OCI-LY1 (cell line): ENCODE measurements around the gene NCOA5.

Source experiments
- H2AFZ ChIP-seq: fragments of 200-600 bp; sonication (generic), shearing (Covaris generic); 2 replicates; pipeline ENCODE4 v1.6.0; 2014; ENCODE audit warnings: antibody characterized with exemption, mild to moderate bottlenecking, low read length
- H3F3A ChIP-seq: fragments of 200-600 bp; sonication (generic), shearing (Covaris generic); 2 replicates; pipeline ENCODE4 v1.6.0; 2014; ENCODE audit warnings: mild to moderate bottlenecking, antibody characterized with exemption, low read length, moderate library complexity; ENCODE audit not compliant: insufficient read depth
- H3K27ac ChIP-seq: fragments of 200-600 bp; sonication (generic); 2 replicates; pipeline ENCODE4 v1.5.1; 2014; ENCODE audit warnings: low read length, mixed run types, mild to moderate bottlenecking, low read depth; ENCODE audit not compliant: poor library complexity, severe bottlenecking
- H3K27me3 ChIP-seq: fragments of 200-600 bp; sonication (generic); 2 replicates; pipeline ENCODE4 v1.6.0; 2014; ENCODE audit warnings: antibody characterized with exemption, mild to moderate bottlenecking, low read length, moderate library complexity; ENCODE audit not compliant: insufficient read depth
- H3K36me3 ChIP-seq: fragments of 200-600 bp; sonication (generic); 2 replicates; pipeline ENCODE4 v1.6.1; 2014; ENCODE audit warnings: mild to moderate bottlenecking, antibody characterized with exemption, low read length, moderate library complexity, mixed read lengths; ENCODE audit not compliant: insufficient read depth
- H3K4me1 ChIP-seq: fragments of 200-600 bp; sonication (generic); 2 replicates; pipeline ENCODE4 v1.5.1; 2014; ENCODE audit warnings: mild to moderate bottlenecking, low read length, moderate library complexity; ENCODE audit not compliant: insufficient read depth, severe bottlenecking
- H3K4me2 ChIP-seq: fragments of 200-600 bp; sonication (generic), shearing (Covaris generic); 2 replicates; pipeline ENCODE4 v1.6.1; 2014; ENCODE audit warnings: low read length
- H3K4me3 ChIP-seq: fragments of 200-600 bp; sonication (generic); 2 replicates; pipeline ENCODE4 v1.5.1; 2014; ENCODE audit warnings: low read length, low read depth, mild to moderate bottlenecking, mixed read lengths; ENCODE audit not compliant: poor library complexity, severe bottlenecking
- H3K79me2 ChIP-seq: fragments of 200-600 bp; shearing (Covaris generic); 2 replicates; pipeline ENCODE4 v1.6.1; 2016; ENCODE audit warnings: mixed run types, low read length, mixed read lengths; ENCODE audit not compliant: insufficient read depth
- H3K9ac ChIP-seq: fragments of 200-600 bp; sonication (generic), shearing (Covaris generic); 2 replicates; pipeline ENCODE4 v1.6.1; 2014; ENCODE audit warnings: mild to moderate bottlenecking, low read length, mixed read lengths
- H3K9me2 ChIP-seq: fragments of 200-600 bp; sonication (generic), shearing (Covaris generic); 2 replicates; pipeline ENCODE4 v1.6.1; 2014; ENCODE audit warnings: low read depth, mild to moderate bottlenecking, low read length, mixed read lengths
- H3K9me3 ChIP-seq: fragments of 200-600 bp; shearing (Covaris generic); 2 replicates; pipeline ENCODE4 v1.6.1; 2014; ENCODE audit warnings: low read length, mixed read lengths
- H4K20me1 ChIP-seq: fragments of 200-600 bp; sonication (generic), shearing (Covaris generic); 2 replicates; pipeline ENCODE4 v1.6.0; 2016; ENCODE audit warnings: mild to moderate bottlenecking, low read length; ENCODE audit not compliant: insufficient read depth
- EZH2 ChIP-seq: fragments of 200-600 bp; sonication (generic), shearing (Covaris generic); IDR thresholded peaks from 2 replicates; pipeline ENCODE4 v1.8.0; 2017; ENCODE audit warnings: borderline replicate concordance, mixed run types, mild to moderate bottlenecking, antibody characterized with exemption, low read length, moderate library complexity, mixed read lengths
- TF ChIP-seq, protein P1 (sequence below): fragments of 200-600 bp; sonication (generic), shearing (Covaris generic); IDR thresholded peaks from 2 replicates; pipeline ENCODE4 v1.5.1; 2017; ENCODE audit warnings: mild to moderate bottlenecking, antibody characterized with exemption, low read length, moderate library complexity, mixed read lengths

The NCOA5 gene

DNA sequence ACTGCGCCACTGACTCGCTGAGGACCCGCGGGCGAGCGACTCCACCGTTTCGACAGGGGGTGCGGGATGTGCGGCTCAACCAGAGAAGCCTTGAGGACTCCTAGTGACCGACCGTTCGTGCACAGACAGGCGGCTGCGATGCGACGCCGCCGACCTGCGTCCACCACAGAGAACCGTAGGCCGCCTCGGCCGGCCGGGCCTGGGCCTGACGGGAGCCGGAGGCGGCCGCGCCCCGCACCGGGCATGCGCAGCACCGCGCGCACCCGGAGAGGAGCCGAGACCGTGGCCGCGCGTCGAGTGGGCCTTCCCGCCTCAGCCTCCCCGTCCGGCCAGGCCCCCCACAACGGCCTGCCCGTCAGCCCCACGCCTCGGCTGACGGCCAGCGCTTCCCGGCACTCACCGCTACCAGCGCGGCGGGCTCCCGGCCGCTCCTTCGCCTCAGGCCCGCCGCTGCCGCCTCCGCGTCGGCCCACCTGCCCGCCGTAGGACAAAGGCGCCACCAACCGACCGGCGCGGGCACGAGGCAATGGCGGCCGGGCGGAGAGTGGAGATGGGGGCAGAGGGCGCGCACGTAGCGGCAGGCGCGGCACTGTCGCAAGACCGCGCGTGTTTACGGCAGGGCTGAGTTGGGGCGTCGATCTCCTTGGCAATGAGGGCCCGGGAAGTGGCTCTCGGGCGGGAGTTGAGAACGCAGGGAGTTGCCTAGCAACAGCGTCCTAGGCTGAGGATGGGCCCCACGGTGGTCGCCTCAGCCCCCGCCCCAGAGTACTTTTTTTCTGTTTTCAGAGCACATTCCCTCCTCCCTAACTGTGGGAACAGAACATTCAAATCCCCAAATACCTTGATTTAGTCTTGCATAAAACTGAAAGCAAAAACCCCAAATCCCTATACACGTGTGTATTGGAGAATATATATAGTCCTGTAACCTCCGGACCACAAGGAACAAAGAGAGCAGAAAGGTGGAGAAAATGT is at the start of gene NCOA5:
Gene NCOA5 (minus strand): TSS at position 546 of the 972 bp plus-strand sequence. CDS start 10,538 bp downstream, outside the sequence.
- Histone ChIP-seq H3F3A (no peaks in the 10 kb centered on the region), H2AFZ (peak within 1 kb of the TSS; percentile 34), H3K4me1 (peaks cover 43% of the 10 kb centered on the region), H3K27ac (peak within 1 kb of the TSS; percentile 42), H3K9me3 (no peaks in the 10 kb centered on the region), H3K9ac (peak within 1 kb of the TSS; percentile 94), H3K4me2 (peak within 1 kb of the TSS; percentile 97), H4K20me1 (peaks cover 2% of the 10 kb centered on the region; the same call in 1 of the 2 replicates), H3K9me2 (no peaks in the 10 kb centered on the region), H3K4me3 (peak within 1 kb of the TSS; percentile 96), H3K27me3 (no peaks in the 10 kb centered on the region), H3K79me2 (peaks cover 45% of the 10 kb centered on the region), H3K36me3 (no peaks in the 10 kb centered on the region)
- TF ChIP-seq, protein P1, sequence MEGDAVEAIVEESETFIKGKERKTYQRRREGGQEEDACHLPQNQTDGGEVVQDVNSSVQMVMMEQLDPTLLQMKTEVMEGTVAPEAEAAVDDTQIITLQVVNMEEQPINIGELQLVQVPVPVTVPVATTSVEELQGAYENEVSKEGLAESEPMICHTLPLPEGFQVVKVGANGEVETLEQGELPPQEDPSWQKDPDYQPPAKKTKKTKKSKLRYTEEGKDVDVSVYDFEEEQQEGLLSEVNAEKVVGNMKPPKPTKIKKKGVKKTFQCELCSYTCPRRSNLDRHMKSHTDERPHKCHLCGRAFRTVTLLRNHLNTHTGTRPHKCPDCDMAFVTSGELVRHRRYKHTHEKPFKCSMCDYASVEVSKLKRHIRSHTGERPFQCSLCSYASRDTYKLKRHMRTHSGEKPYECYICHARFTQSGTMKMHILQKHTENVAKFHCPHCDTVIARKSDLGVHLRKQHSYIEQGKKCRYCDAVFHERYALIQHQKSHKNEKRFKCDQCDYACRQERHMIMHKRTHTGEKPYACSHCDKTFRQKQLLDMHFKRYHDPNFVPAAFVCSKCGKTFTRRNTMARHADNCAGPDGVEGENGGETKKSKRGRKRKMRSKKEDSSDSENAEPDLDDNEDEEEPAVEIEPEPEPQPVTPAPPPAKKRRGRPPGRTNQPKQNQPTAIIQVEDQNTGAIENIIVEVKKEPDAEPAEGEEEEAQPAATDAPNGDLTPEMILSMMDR: peak; percentile 22; the same call in 1 of the 2 replicates
- no peak for TF ChIP-seq EZH2

DNA sequence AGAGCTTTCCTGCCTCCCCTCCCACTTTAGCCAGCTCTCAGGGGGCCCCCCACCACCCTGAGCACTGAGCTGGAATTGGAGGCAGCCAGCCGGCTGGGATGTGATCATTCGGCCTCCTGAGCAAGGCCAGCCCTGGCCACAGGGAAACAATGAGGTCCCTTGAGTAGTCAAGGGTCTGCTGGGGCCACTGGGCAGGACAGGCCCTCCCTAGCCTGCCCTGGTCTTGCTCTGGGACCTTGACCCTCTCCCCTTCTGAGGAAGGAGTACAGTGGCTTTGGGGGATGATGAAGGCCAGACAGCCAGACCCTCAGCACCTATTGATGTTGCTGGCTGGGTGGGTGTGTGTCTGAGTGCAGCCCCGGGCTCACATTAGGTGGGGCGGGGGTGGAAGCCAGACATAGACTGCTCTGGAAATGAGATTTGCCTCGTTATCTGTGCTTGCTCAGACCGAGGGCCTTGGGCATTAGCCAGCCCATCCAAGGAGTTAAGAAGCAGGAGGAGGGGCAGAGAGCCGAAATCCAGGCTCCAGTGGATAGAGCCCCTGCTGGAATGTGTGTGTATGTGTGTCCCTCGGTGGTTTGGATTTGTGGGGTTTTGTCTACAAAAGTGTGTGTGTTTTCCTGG is 49.6 kb upstream of the NCOA5 start:
- H3K27me3 ChIP-seq: peaks cover 5% of the 10 kb centered on the region; the same call in 1 of the 2 replicates
- no peaks in the 10 kb centered on the region for H3K9me3 ChIP-seq
- H3K9ac ChIP-seq: no peak overlapping the region
- no peak overlapping the region for H3K27ac ChIP-seq
- no peaks in the 10 kb centered on the region for H4K20me1 ChIP-seq
- no peak overlapping the region for H2AFZ ChIP-seq
- no peaks in the 10 kb centered on the region for H3K9me2 ChIP-seq
- H3K4me3 ChIP-seq: no peak overlapping the region
- H3K79me2 ChIP-seq: no peaks in the 10 kb centered on the region
- TF ChIP-seq, protein P1: no peak
- TF ChIP-seq EZH2: no peak
- no peaks in the 10 kb centered on the region for H3F3A ChIP-seq
- no peaks in the 10 kb centered on the region for H3K36me3 ChIP-seq
- no peaks in the 10 kb centered on the region for H3K4me1 ChIP-seq
- H3K4me2 ChIP-seq: no peak overlapping the region

DNA sequence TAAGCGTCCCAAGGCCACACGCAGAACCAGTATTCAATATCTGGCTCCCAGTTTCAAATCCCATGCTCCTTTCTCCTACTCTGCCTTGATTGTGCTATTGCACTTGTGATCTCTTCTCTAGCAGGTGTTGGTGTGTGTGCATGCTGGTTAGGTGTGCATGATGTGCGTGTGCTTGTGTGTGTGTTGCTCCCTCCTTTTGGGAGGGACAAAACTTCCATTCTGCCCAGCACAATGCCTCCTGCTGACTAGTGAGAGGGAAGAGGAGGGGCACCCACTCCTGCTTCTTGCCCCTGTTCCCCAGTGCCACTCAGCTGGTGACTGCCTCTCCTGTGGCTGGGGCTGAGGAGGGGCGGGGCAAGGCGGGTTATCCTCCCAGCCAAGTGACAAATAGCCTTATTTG is 48.1 kb upstream of the NCOA5 start:
- Histone ChIP-seq H3K27me3 (peaks cover 5% of the 10 kb centered on the region; the same call in 1 of the 2 replicates), H3K4me2 (no peak overlapping the region), H3K9me3 (no peaks in the 10 kb centered on the region)

More for the DNA sequence above, 48.1 kb upstream of the NCOA5 start:
- Histone ChIP-seq H3F3A (no peaks in the 10 kb centered on the region), H3K9ac (no peak overlapping the region), H3K27ac (no peak overlapping the region), H3K4me1 (no peaks in the 10 kb centered on the region), H3K9me2 (no peaks in the 10 kb centered on the region), H3K36me3 (no peaks in the 10 kb centered on the region), H3K4me3 (no peak overlapping the region), H3K79me2 (no peaks in the 10 kb centered on the region), H4K20me1 (no peaks in the 10 kb centered on the region), H2AFZ (no peak overlapping the region)
- TF ChIP-seq, protein P1: no peak
- TF ChIP-seq EZH2: no peak
